Liver (tissue), 9 donors: ENCODE data around the gene CACTIN. TPM values are rescaled to one million over a fixed set of nuclear protein-coding genes. Genes with fewer than 3 reads are reported as not detected.

ENCODE experiments used
- DNase-seq: peaks from one replicate; pipeline ENCODE4 v3.0.0-alpha.2; 2017; ENCODE audit warnings: low spot score
- H3K27ac ChIP-seq, 2 donors: one replicate each; pipeline ENCODE4 v1.7.0; 2013; ENCODE audit warnings: inconsistent platforms in 2 of 2, low read length in 2 of 2, control low read depth in 1 of 2, low read depth in 1 of 2, mild to moderate bottlenecking in 1 of 2
- H3K27me3 ChIP-seq, 4 donors: one replicate each; pipeline versions ENCODE4 v1.6.1 to v1.7.0; 2013; ENCODE audit warnings: low read length in 3 of 4, inconsistent platforms in 1 of 4, mild to moderate bottlenecking in 1 of 4, moderate library complexity in 1 of 4; ENCODE audit not compliant: control insufficient read depth in 4 of 4, insufficient read depth in 4 of 4
- H3K36me3 ChIP-seq, 4 donors: one replicate each; pipeline versions ENCODE4 v1.6.1 to v1.7.0; 2013; ENCODE audit warnings: low read length in 3 of 4, mild to moderate bottlenecking in 3 of 4, low read depth in 1 of 4, moderate library complexity in 1 of 4; ENCODE audit not compliant: control insufficient read depth in 4 of 4, insufficient read depth in 3 of 4
- H3K4me1 ChIP-seq, 4 donors: one replicate each; pipeline versions ENCODE4 v1.6.1 to v1.7.0; 2013; ENCODE audit warnings: low read length in 3 of 4, mild to moderate bottlenecking in 3 of 4, moderate library complexity in 1 of 4; ENCODE audit not compliant: control insufficient read depth in 4 of 4, insufficient read depth in 4 of 4
- H3K4me3 ChIP-seq, 3 donors: one replicate each; pipeline versions ENCODE4 v1.6.1 to v1.7.0; 2013; ENCODE audit warnings: low read length in 3 of 3, control low read depth in 1 of 3, low read depth in 1 of 3, mild to moderate bottlenecking in 1 of 3
- H3K9ac ChIP-seq, 2 donors: one replicate each; pipeline ENCODE4 v1.7.0; 2013; ENCODE audit warnings: low read length in 2 of 2, mild to moderate bottlenecking in 2 of 2, moderate library complexity in 2 of 2, control low read depth in 1 of 2, low read depth in 1 of 2
- H3K9me3 ChIP-seq, 4 donors: one replicate each; pipeline versions ENCODE4 v1.6.1 to v1.7.0; 2013; ENCODE audit warnings: low read length in 3 of 4; ENCODE audit not compliant: control insufficient read depth in 4 of 4
- ATF3 ChIP-seq: IDR thresholded peaks from 2 replicates; pipeline ENCODE4 v1.6.1; 2016; ENCODE audit warnings: antibody characterized with exemption
- EGR1 ChIP-seq, 2 donors: IDR thresholded peaks; 2 replicates each; pipeline ENCODE4 v1.6.1; 2016 to 2018; ENCODE audit warnings: antibody characterized with exemption in 2 of 2, low read depth in 2 of 2
- FOXA1 ChIP-seq: IDR thresholded peaks from 2 replicates; pipeline ENCODE4 v1.6.1; 2016; ENCODE audit warnings: antibody characterized with exemption
- FOXA2 ChIP-seq: IDR thresholded peaks from 2 replicates; pipeline ENCODE4 v1.6.1; 2016; ENCODE audit warnings: antibody characterized with exemption
- GABPA ChIP-seq, 2 donors: IDR thresholded peaks in 1 of 2; conservative IDR thresholded peaks in 1 of 2; 2 replicates each; pipeline ENCODE4 v1.6.1; 2016; ENCODE audit warnings: antibody characterized with exemption in 2 of 2, mild to moderate bottlenecking in 1 of 2, moderate library complexity in 1 of 2
- HNF4A ChIP-seq, 2 donors: conservative IDR thresholded peaks; 2 replicates each; pipeline ENCODE4 v1.6.1; 2016; ENCODE audit warnings: antibody characterized with exemption in 2 of 2, mild to moderate bottlenecking in 2 of 2
- HNF4G ChIP-seq: IDR thresholded peaks from 2 replicates; pipeline ENCODE4 v1.6.1; 2016; ENCODE audit warnings: antibody characterized with exemption
- JUND ChIP-seq, 2 donors: IDR thresholded peaks; 2 replicates each; pipeline ENCODE4 v1.6.1; 2016; ENCODE audit warnings: antibody characterized with exemption in 2 of 2
- MAX ChIP-seq: IDR thresholded peaks from 2 replicates; pipeline ENCODE4 v1.6.1; 2016; ENCODE audit warnings: antibody characterized with exemption
- NR2F2 ChIP-seq: IDR thresholded peaks from 2 replicates; pipeline ENCODE4 v1.6.1; 2016; ENCODE audit warnings: antibody characterized with exemption
- RAD21 ChIP-seq, 2 donors: IDR thresholded peaks; 2 replicates each; pipeline ENCODE4 v1.6.1; 2016; ENCODE audit warnings: antibody characterized with exemption in 2 of 2, mild to moderate bottlenecking in 2 of 2
- RXRA ChIP-seq, 2 donors: IDR thresholded peaks; 2 replicates each; pipeline ENCODE4 v1.6.1; 2017 to 2018; ENCODE audit warnings: antibody characterized with exemption in 2 of 2, mild to moderate bottlenecking in 1 of 2
- SP1 ChIP-seq: IDR thresholded peaks from 2 replicates; pipeline ENCODE4 v1.6.1; 2018; ENCODE audit warnings: antibody characterized with exemption, mild to moderate bottlenecking
- TAF1 ChIP-seq: conservative IDR thresholded peaks from 2 replicates; pipeline ENCODE4 v1.6.1; 2016; ENCODE audit warnings: antibody characterized with exemption, mild to moderate bottlenecking
- YY1 ChIP-seq: IDR thresholded peaks from 2 replicates; pipeline ENCODE4 v1.6.1; 2016; ENCODE audit warnings: antibody characterized with exemption, mild to moderate bottlenecking
- WGBS: extraction: QIAGEN DNeasy Blood & Tissue Kit; methylation state at CpG from one replicate; pipeline ENCODE4 v1.1.7; 2013; 5-methylcytosine and 5-hydroxymethylcytosine counted together
- polyA plus RNA-seq, 2 donors: library from polyadenylated mRNA; stranded (reverse) in 1 of 2; unstranded in 1 of 2; fragments of 200-250 nt in 1 of 2; fragments of >200 nt in 1 of 2; fragmentation: Nextera tagmentation in 1 of 2; extraction: Ambion mirVana in 1 of 2; gene quantifications; one replicate each; pipeline versions ENCODE4 v1.2.1 to v1.2.3, GENCODE V29; 2013 to 2015
- total RNA-seq, 2 donors: library from RNA; depleted of rRNA; stranded (reverse); fragments of >200 nt; gene quantifications; one replicate each; pipeline ENCODE4 v1.2.3, GENCODE V29; 2014
- TF ChIP-seq, protein P1 (sequence below): IDR thresholded peaks from 2 replicates; pipeline ENCODE4 v1.6.1; 2016; ENCODE audit warnings: antibody characterized with exemption
- TF ChIP-seq, protein P2 (sequence below): fragments of 150-350 bp; IDR thresholded peaks from 2 replicates; pipeline ENCODE4 v1.5.1; 2017; ENCODE audit warnings: improper control_type of control experiment, low read depth, low read length; ENCODE audit not compliant: missing input control
- TF ChIP-seq, protein P3 (sequence below): IDR thresholded peaks from 2 replicates; pipeline ENCODE4 v1.6.1; 2016; ENCODE audit warnings: antibody characterized with exemption, mild to moderate bottlenecking
- donor health status: healthy.
- donor health status: healthy.
- donor health status: healthy.
- donor health status: healthy.
- donor health status: healthy.

Gene CACTIN
- total and polyA plus RNA-seq, 4 donors, result 1.9 to 13.2 (median 10.0) TPM

GRCh38 chr19:3642987-3643673, 16.5 kb upstream of the CACTIN start:
- Histone ChIP-seq H3K9ac (no peak overlapping the region), H3K36me3 (peaks cover 0 to 17% (median 8%) of the 10 kb centered on the region in 4 donors), H3K9me3 (no peaks in the 10 kb centered on the region), H3K27me3 (no peaks in the 10 kb centered on the region), H3K4me3 (no peak overlapping the region), H3K27ac (no peak overlapping the region), H3K4me1 (peaks cover 7 to 16% (median 12%) of the 10 kb centered on the region in 4 donors)
- 93% methylated on average over 36 of the region's 36 CpGs for WGBS
- DNase-seq, result peak; percentile 42
- no peak for TF ChIP-seq ATF3
- TF ChIP-seq HNF4A (conservative IDR thresholded peaks at IDR 0.05), result no peak
- no peak for TF ChIP-seq FOXA2
- TF ChIP-seq, protein P1, sequence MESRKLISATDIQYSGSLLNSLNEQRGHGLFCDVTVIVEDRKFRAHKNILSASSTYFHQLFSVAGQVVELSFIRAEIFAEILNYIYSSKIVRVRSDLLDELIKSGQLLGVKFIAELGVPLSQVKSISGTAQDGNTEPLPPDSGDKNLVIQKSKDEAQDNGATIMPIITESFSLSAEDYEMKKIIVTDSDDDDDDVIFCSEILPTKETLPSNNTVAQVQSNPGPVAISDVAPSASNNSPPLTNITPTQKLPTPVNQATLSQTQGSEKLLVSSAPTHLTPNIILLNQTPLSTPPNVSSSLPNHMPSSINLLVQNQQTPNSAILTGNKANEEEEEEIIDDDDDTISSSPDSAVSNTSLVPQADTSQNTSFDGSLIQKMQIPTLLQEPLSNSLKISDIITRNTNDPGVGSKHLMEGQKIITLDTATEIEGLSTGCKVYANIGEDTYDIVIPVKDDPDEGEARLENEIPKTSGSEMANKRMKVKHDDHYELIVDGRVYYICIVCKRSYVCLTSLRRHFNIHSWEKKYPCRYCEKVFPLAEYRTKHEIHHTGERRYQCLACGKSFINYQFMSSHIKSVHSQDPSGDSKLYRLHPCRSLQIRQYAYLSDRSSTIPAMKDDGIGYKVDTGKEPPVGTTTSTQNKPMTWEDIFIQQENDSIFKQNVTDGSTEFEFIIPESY, result no peak
- no peak for TF ChIP-seq TAF1
- TF ChIP-seq YY1, result no peak
- no peak for TF ChIP-seq FOXA1
- no peak for TF ChIP-seq NR2F2
- no peak for TF ChIP-seq SP1
- TF ChIP-seq JUND (IDR thresholded peaks at IDR 0.05), result no peak
- TF ChIP-seq RAD21 (IDR thresholded peaks at IDR 0.05), result no peak
- no peak for TF ChIP-seq EGR1 (IDR thresholded peaks at IDR 0.05; ENCODE audit: low read depth in 2 of 2)
- TF ChIP-seq, protein P2, sequence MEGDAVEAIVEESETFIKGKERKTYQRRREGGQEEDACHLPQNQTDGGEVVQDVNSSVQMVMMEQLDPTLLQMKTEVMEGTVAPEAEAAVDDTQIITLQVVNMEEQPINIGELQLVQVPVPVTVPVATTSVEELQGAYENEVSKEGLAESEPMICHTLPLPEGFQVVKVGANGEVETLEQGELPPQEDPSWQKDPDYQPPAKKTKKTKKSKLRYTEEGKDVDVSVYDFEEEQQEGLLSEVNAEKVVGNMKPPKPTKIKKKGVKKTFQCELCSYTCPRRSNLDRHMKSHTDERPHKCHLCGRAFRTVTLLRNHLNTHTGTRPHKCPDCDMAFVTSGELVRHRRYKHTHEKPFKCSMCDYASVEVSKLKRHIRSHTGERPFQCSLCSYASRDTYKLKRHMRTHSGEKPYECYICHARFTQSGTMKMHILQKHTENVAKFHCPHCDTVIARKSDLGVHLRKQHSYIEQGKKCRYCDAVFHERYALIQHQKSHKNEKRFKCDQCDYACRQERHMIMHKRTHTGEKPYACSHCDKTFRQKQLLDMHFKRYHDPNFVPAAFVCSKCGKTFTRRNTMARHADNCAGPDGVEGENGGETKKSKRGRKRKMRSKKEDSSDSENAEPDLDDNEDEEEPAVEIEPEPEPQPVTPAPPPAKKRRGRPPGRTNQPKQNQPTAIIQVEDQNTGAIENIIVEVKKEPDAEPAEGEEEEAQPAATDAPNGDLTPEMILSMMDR, result no peak

DNA sequence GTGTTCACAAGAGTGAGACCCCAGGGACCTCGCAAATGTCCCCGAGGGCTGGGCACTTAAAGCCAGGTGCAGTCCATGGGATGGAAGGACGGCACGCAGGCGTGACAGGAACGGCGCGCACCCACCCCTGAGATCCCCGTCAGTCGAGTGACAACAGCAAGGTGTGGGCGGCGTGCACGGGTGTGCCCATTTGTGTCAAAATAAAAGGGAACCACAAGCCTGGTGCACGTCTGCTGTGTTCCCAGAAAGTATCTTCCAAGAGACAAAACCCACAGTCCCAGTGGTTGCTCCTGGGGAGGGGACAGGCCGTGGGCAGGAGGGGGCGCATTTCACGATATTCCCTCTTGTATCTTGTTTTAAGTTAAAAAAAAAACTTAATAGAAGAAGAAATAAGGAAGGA, 15.7 kb upstream of the CACTIN start:
- Histone ChIP-seq H3K9ac (no peak overlapping the region), H3K9me3 (no peaks in the 10 kb centered on the region), H3K4me1 (peaks cover 7 to 16% (median 12%) of the 10 kb centered on the region in 4 donors), H3K27me3 (no peaks in the 10 kb centered on the region), H3K4me3 (no peak overlapping the region), H3K36me3 (peaks cover 0 to 17% (median 9%) of the 10 kb centered on the region in 4 donors), H3K27ac (no peak overlapping the region)
- TF ChIP-seq FOXA2, result no peak
- TF ChIP-seq EGR1 (IDR thresholded peaks at IDR 0.05; ENCODE audit: low read depth in 2 of 2), result no peak
- no peak for TF ChIP-seq YY1
- no peak for TF ChIP-seq JUND (IDR thresholded peaks at IDR 0.05)
- TF ChIP-seq, protein P1, result no peak
- TF ChIP-seq FOXA1, result no peak
- TF ChIP-seq, protein P3, sequence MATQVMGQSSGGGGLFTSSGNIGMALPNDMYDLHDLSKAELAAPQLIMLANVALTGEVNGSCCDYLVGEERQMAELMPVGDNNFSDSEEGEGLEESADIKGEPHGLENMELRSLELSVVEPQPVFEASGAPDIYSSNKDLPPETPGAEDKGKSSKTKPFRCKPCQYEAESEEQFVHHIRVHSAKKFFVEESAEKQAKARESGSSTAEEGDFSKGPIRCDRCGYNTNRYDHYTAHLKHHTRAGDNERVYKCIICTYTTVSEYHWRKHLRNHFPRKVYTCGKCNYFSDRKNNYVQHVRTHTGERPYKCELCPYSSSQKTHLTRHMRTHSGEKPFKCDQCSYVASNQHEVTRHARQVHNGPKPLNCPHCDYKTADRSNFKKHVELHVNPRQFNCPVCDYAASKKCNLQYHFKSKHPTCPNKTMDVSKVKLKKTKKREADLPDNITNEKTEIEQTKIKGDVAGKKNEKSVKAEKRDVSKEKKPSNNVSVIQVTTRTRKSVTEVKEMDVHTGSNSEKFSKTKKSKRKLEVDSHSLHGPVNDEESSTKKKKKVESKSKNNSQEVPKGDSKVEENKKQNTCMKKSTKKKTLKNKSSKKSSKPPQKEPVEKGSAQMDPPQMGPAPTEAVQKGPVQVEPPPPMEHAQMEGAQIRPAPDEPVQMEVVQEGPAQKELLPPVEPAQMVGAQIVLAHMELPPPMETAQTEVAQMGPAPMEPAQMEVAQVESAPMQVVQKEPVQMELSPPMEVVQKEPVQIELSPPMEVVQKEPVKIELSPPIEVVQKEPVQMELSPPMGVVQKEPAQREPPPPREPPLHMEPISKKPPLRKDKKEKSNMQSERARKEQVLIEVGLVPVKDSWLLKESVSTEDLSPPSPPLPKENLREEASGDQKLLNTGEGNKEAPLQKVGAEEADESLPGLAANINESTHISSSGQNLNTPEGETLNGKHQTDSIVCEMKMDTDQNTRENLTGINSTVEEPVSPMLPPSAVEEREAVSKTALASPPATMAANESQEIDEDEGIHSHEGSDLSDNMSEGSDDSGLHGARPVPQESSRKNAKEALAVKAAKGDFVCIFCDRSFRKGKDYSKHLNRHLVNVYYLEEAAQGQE, result no peak
- no peak for TF ChIP-seq SP1
- no peak for TF ChIP-seq HNF4A (conservative IDR thresholded peaks at IDR 0.05)
- TF ChIP-seq MAX, result no peak
- no peak for TF ChIP-seq GABPA (IDR thresholded peaks at IDR 0.05 in 1 of 2, conservative IDR thresholded peaks at IDR 0.05 in 1 of 2)
- no peak for TF ChIP-seq HNF4G
- no peak for TF ChIP-seq RXRA (IDR thresholded peaks at IDR 0.05)
- no peak for TF ChIP-seq NR2F2
- 97% methylated on average over 17 of the region's 17 CpGs for WGBS
- DNase-seq, result no peak
